Measurements from ENCODE around the gene DSEL.

DSEL gene

DNA sequence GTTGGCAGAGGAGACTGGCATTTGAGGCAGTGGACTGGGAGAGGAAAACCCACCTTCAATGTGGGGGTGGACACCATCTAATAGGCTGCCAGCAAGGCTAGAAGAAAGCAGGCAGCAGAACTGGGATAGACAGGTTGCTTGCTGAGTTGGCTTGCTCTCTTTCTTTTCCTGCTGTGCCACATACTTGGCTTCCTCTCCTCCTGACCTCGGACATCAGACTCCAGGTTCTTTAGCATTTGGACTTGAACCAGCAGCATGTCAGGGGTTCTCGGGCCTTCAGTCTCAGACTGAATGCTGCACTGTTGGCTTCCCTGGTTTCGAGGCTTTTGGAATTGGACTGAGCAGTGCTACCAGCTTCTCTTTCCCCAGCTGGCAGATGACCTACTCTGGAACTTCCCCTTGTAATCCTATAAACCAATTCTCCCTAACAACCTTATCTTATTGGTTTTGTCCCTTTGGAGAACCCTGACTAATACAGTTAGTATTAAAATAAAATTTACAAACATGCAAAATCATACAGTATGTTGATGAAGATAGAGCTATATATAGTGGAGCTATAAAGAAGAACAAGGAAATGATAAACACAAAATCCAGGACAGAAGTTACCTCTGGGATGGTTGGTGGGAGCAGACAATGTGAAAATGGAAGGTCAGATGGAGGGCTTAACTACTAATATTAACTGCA is 15.9 kb downstream of the DSEL start:
- no peak for DNase-seq

DNA sequence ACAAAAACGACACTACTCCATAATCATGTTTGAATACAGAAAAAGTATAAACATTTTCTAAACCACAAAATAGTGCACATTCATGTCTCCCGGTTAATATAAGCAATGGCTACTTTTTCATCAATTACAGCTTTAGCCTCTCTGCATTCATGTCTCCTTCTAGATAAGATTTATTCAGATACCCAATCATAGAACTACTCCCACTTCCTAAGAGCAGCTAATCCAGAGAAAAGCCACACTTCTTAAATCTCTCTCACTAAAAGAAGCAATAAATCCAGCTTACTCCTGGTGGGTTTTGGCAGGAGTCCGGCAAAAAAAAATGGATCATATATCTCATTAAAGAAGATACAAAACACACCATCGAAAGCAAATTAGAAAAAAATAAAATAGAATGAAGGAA is 20.1 kb downstream of the DSEL start:
- no peak for DNase-seq

DNA sequence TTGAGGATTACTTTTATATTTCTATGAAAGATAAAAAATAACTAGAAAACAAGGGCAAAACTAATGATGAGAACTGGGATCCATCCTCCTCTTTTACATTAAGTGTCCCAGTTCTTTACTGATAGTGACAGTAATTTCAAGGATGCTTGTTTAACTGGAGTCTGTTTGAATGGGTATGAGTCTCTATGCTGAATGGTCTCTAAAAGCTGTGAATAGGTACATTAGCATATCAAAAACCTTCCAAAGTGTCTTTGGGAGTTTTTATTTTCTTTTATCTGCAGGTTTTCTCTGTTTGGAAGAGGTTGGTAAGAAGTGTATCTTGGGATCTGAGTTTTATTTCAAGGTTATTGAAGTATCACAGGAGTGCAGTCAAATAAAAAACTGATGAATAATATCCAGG is 30.0 kb downstream of the DSEL start:
- DNase-seq: no peak

- no peak for DNase-seq
Observed at GRCh38 chr18:67485655-67486054, 30.9 kb downstream of the DSEL start.

GRCh38 chr18:67484458-67484857 is 32.1 kb downstream of the DSEL start:
- DNase-seq: no peak

- no peak for DNase-seq
Observed at GRCh38 chr18:67483952-67484351, 32.6 kb downstream of the DSEL start.

- no peak for DNase-seq
Observed at GRCh38 chr18:67483237-67483636, 33.3 kb downstream of the DSEL start.

DNA sequence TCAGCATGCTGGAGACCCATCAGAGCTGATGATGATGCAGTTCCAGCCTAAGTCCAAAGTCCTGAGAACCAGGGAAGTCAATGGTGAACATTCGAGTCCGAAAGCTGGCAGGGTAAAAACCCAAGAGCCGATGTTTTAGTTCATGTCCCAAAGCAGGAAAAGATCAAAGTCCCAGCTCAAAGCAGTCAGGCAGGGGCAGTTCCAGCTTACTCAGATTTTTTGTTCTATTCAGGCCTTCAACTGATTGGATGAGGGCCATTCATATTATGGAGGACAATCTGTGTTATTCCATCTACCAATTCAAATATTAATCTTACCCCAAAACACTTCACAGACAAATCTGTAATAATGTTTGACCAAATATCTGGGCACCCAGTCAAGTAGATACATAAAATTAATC is 38.3 kb downstream of the DSEL start:
- no peak for DNase-seq

DNA sequence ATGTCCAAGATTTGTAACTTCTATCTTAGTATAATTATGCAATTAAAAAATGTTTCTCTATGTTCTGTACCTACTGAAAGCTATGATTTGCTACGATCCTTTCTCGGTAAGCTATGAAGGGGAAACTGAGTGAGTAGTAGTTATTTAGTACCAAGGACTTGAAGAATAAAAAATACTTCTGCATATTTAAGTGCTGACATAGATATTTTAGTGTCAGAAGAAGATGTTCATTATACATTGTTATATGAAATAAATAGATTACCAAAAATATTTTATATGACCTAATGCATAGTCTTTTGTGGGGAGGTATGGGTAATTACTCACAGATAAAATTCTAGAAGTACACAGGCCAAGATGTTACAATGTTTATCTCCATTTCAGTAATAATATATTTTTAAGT is 39.0 kb downstream of the DSEL start:
- DNase-seq: no peak

DNA sequence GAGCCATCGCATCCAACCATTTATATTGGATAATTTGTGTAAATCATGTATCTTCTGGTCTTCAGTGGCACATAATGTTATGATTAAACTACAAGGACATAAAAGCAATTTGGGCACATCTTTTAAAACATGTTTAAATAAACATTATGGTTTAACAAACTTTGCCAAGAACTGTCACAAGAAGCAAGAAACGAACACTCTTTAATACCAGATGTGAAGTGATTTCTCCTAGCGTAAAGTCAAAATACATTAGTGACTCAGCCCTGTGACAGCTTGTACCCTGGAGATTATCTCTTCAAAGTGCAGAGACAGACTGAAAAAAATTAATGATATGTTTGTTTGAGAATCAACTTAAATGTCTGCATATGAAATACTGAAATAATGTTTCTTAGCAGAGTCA is 39.9 kb downstream of the DSEL start:
- no peak for DNase-seq

GRCh38 chr18:67475673-67476072 is 40.8 kb downstream of the DSEL start:
- no peak for DNase-seq

DNA sequence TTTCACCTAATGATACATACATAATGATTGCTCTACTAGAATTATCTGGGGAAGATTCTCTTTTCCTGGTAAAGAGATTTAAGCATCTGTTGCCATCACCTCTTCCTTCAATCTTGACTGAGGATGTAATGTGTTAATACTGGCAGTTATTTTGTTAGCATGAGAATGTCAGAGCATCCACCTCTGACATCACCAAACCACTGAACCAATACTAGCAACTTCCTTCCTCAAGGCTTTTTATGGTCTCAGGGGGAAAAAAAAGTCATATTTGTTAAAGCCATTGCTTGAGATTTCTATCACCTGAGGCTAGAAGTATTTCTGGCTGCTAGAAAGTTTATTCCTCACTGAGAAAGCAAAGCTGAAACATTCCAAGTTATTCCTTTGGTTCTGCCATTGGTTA is 48.5 kb downstream of the DSEL start:
- DNase-seq: no peak

DNA sequence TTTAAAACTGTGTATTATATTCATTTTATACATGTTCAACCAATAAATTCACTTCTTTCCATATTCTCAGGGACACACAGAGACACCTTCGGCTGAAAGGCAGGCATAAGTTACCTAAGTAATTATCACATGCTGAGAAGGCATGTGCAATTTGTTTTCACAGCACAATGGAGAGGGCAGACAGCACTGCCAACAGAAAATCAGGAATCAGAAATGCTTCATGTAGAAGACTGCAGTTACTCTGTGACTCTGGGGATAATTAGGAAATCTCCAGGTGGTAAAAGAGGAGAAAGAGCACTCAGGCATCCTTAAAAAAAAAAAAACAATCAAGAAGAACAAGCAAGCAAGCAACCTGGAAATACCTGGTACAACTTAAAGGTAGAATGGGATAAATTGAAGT is 49.3 kb downstream of the DSEL start:
- no peak for DNase-seq

DNA sequence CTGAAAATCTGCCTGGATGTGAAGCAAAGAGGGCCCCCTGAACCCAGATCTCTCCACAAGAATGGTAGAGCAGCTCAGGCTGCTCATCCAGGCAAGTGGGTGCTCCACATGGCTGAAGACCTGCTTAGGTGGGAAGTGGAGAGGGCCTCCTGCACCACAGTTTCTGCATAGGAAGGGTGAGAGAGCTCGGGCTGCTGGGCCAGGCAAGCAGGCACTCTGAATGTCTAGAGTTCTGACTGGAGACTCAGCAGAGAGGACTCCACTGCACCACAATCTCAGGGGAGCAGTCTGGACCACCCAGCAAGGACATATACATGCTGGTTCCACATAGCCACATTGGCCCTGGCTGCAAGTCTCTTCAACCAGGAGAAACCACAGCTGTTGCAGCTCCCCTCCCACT is 52.0 kb downstream of the DSEL start:
- no peak for DNase-seq

DNA sequence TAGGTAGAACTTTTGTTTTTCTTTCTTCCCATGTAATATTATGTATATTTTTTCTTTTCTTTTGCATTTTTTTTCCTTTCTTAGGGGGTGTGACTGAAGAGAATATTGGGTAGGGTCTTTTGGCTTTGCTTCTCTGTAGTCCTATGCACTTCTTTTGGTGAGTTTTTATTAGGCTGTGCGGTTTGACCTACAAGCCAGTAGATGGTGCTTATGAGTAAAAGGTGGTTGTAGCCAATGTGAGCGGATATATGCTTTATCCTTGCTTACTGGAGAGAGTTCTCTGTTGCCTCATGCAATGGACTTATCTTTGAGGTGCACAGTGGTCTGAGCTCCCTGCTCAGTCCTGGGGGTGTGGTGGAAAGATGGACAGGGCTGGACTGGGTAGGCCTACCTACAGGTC is 52.7 kb downstream of the DSEL start:
- DNase-seq: no peak

DNA sequence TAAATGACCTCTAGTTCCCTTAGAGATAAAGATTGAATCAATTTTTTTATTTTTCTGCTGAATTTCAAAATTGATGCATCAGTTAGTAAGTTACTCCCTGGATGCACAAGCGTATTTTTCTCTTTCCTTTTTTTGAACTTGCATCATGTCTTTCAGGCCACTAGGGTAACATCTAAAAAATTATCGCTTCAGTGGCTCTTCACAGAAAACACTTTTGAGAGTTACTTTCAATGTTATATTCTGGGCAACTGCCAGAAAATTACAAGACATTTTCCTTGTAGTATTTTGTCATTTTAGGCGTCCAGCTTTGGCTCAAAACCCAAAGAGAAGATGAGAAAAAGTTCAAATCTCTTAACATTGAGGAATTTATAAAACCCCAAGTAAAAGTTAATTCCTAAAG is 59.8 kb downstream of the DSEL start:
- no peak for DNase-seq

Measured in GF-D8 (cell line).